ENCODE results near the gene GABRA5. TPM values are rescaled to one million over a fixed set of nuclear protein-coding genes. Genes with fewer than 3 reads are reported as not detected.

GABRA5 gene
- total and polyA plus RNA-seq, 9 donors, result 0.33 TPM; not detected in 8

DNA sequence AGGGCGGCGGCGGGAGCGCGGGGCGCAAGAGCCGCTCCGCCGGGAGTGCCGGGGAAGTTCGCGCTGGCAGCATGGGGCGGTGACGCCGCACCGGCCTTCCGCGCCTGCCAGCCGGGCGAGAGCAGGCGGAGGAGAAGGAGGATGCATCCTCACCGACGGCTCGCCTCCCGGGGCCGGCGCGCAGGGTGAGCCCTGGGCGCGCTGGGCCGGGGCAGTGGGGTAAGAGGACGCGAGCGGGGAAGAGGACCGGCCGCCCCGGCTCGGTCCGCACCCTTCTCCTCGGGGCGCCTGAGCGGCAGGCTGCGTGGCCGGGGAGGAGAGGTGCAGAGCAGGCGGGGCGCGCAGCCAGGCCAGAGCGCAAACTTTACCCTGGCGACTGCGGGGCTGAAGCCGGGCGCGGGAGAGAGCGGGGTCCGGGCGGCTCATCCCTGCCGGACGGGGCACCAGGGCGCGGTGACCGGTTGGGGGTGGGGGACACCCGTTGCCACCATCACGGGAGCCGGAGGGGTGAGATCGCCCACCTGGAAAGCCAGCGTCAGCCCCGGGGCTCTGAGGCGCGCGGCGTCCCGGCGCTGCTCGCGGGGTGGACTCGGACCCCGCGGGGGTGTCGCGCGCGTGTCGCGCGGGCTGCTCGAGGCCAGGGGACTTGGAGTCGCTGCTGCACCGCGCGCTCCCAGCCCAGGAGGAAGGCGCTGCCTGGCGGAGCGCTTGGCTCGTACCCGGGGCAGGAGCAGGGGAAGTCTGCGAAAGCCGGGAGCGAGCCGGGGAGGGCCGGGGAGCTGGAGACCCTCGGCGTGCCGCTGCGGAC lies 542 bp downstream of the GABRA5 start:
- DNase-seq, result no peak
- 1 to 2% (median 1%) methylated on average over 55 to 103 of the region's 104 CpGs for WGBS, 3 donors
- H3K27ac ChIP-seq, result no peak overlapping the region

DNA sequence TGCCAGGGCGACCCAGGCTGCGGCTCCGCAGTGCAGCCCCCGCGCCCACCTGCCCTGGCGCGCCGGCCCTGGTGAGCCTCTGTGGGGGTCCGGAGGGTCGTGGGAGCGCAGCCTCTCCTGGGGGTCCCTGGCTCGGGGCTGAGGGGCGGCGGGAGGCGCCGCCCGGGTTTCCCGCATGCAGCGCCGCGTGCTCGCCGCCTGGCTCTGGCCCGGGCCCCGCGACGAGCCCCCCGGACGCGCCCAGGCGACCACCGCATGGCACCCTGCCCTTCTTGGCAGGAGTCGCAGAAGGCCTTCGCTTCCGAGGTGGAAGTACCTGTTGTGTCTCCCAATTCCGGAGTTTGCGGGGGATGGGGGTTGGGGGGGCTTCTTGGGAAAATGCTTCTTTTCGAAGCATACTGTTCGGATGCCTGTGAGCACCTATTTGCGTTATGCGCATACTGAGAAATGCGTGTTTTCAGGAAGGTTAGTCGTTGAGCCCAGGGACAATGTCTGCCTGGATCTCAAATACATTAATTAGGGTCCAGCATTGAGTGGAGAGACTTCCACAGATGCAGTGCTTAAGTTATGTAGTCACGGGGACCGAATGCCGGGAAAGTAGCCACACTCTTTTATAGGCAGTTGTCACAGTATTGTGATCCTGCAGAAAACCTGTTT lies 1.3 kb downstream of the GABRA5 start:
- no peak overlapping the region for H3K27ac ChIP-seq
- no peaks in the 10 kb centered on the region for H3K9me3 ChIP-seq
- no peak for TF ChIP-seq POLR2A (IDR thresholded peaks at IDR 0.05)
- TF ChIP-seq, protein P1, sequence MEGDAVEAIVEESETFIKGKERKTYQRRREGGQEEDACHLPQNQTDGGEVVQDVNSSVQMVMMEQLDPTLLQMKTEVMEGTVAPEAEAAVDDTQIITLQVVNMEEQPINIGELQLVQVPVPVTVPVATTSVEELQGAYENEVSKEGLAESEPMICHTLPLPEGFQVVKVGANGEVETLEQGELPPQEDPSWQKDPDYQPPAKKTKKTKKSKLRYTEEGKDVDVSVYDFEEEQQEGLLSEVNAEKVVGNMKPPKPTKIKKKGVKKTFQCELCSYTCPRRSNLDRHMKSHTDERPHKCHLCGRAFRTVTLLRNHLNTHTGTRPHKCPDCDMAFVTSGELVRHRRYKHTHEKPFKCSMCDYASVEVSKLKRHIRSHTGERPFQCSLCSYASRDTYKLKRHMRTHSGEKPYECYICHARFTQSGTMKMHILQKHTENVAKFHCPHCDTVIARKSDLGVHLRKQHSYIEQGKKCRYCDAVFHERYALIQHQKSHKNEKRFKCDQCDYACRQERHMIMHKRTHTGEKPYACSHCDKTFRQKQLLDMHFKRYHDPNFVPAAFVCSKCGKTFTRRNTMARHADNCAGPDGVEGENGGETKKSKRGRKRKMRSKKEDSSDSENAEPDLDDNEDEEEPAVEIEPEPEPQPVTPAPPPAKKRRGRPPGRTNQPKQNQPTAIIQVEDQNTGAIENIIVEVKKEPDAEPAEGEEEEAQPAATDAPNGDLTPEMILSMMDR (IDR thresholded peaks at IDR 0.05), result no peak
- no peak for TF ChIP-seq EP300 (IDR thresholded peaks at IDR 0.05)
- no peaks in the 10 kb centered on the region for H3K27me3 ChIP-seq
- 8 to 23% (median 9%) methylated on average over 15 to 46 of the region's 46 CpGs for WGBS, 3 donors
- H3K4me3 ChIP-seq, result no peak overlapping the region
- H3K4me1 ChIP-seq (ENCODE audit: insufficient read depth), result no peaks in the 10 kb centered on the region
- DNase-seq, result no peak
- H3K36me3 ChIP-seq, result no peaks in the 10 kb centered on the region
- intact Hi-C loops (cut with DNase I), result no loop called here

More for the DNA sequence above, 542 bp downstream of the GABRA5 start:
- Histone ChIP-seq H3K4me3 (no peak overlapping the region), H3K36me3 (no peaks in the 10 kb centered on the region), H3K4me1 (ENCODE audit: insufficient read depth) (no peaks in the 10 kb centered on the region), H3K27me3 (no peaks in the 10 kb centered on the region), H3K9me3 (no peaks in the 10 kb centered on the region)
- TF ChIP-seq, protein P1 (IDR thresholded peaks at IDR 0.05), result no peak
- TF ChIP-seq POLR2A (IDR thresholded peaks at IDR 0.05), result no peak
- intact Hi-C loops (cut with DNase I), result no loop called here

DNA sequence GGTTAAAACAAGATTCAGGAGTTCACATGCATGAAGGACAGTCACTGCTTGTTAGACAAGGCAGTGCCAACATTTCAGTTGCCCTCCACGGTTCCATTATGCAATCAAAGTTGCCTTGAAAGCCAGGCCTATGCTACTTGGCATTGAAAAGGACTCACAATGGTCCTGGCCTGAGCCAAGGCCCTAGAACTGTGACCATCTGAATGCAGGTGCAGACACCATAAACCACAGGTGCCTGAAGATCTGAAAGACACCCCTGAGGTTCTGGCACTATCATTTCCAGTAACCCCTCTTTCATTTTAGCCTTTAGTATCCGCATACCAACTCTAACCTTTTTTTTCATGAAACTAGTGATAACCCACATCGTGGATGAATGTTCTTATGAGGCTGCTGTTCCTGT lies 2.8 kb downstream of the GABRA5 start:
- intact Hi-C loops (cut with DNase I), result loop anchor here in 1 of 4 donors (10.0 kb wide), 1 partner anchor 805 kb away; no protein-coding TSS in a partner anchor
- no peak for DNase-seq
- 64 to 87% (median 75%) methylated on average over 3 of the region's 3 CpGs for WGBS, 3 donors

DNA sequence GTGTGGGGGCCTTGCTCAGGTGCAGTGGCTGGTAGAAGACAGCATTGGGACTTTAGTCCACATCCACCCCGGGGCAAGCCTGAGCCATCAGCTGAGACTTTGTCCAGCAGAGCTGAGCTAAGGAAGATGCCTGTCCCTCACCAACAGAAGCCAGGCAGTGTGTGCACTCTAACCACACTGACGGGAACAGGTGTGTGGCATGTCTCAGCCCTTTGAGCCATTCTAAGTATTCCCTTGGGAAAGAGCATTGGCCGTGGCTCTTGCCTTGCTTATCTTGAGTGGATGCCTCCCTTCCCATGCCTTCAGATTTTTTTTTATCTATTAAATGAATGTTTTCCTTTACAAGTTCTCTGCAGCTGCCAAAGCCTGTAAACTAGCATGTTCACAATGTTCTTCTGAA lies 3.5 kb downstream of the GABRA5 start:
- DNase-seq, result no peak
- WGBS, 3 donors, result 38 to 56% (median 39%) methylated on average over 3 of the region's 3 CpGs
- Histone ChIP-seq H3K4me1 (ENCODE audit: insufficient read depth) (no peaks in the 10 kb centered on the region), H3K27me3 (no peaks in the 10 kb centered on the region), H3K9me3 (no peaks in the 10 kb centered on the region), H3K27ac (no peak overlapping the region), H3K36me3 (no peaks in the 10 kb centered on the region), H3K4me3 (no peak overlapping the region)
- intact Hi-C loops (cut with DNase I), result loop anchor here in 1 of 4 donors (10.0 kb wide), 1 partner anchor 804 kb away; no protein-coding TSS in a partner anchor
- TF ChIP-seq POLR2A (IDR thresholded peaks at IDR 0.05), result no peak

More for the DNA sequence above, 2.8 kb downstream of the GABRA5 start:
- H3K4me1 ChIP-seq (ENCODE audit: insufficient read depth), result no peaks in the 10 kb centered on the region
- H3K27me3 ChIP-seq, result no peaks in the 10 kb centered on the region
- H3K36me3 ChIP-seq, result no peaks in the 10 kb centered on the region
- no peak overlapping the region for H3K4me3 ChIP-seq
- no peaks in the 10 kb centered on the region for H3K9me3 ChIP-seq
- TF ChIP-seq POLR2A (IDR thresholded peaks at IDR 0.05) (no peak), EP300 (IDR thresholded peaks at IDR 0.05) (no peak)
- TF ChIP-seq, protein P1 (IDR thresholded peaks at IDR 0.05), result no peak
- no peak overlapping the region for H3K27ac ChIP-seq

Data from ovary (tissue), 9 donors.